GM04504 (cell line): ENCODE data around the gene SENP7.
"Not testable (repeated sequence)": the region's sequence is repeated elsewhere in the genome, so short reads cannot be mapped to it uniquely, and the experiment has no call there.

Source experiments
- DNase-seq: peaks from one replicate; pipeline ENCODE4 v3.0.0-alpha.2; 2012; ENCODE audit warnings: low read depth

Gene SENP7

DNA sequence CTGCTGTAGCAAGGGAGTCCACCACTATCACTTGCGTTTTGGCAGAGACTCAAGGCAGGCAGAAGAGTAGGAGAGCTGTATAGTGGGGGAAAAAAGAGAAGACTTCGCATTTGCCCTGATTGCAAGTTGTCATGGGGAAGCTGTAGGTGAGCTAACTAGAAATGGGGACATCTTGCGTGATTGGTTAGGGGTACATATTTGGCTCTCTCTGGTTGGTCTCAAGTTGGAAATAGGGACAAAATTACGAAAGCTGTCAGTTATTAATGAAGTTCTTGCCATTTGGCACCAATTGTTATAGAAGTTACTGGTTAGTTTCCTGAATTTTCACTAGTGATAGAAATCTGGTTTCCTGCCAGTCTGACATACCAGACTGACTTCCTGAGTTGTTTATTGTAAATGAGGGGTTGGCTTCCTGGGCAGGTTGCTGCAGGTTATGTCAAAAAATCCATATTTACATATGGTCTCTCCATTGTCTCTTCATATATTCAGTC, 8.2 kb upstream of the SENP7 start:
- DNase-seq, result no peak

GRCh38 chr3:101519685-101520365, 6.8 kb upstream of the SENP7 start:
- no peak for DNase-seq

DNA sequence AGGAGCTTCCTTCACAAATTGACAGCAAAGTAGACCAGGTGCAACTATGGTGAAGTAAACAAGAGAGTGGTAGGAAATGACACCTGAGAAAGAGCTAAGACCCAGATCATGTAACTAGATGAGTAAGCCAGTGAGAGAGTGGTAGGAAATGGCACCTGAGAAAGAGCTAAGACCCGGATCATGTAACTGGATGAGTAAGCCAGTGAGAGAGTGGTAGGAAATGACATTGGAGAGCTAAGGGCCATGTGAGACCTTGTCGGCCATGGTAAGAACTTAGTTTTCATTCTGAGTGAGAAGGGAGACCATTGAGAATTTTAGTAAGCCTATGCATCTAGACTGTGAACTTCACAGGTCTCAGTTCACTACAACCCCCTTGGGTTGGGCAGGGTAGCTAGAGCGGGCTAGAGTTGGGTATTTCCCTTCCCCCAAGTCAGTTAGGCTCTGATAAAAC, 5.4 kb upstream of the SENP7 start:
- no peak for DNase-seq

DNA sequence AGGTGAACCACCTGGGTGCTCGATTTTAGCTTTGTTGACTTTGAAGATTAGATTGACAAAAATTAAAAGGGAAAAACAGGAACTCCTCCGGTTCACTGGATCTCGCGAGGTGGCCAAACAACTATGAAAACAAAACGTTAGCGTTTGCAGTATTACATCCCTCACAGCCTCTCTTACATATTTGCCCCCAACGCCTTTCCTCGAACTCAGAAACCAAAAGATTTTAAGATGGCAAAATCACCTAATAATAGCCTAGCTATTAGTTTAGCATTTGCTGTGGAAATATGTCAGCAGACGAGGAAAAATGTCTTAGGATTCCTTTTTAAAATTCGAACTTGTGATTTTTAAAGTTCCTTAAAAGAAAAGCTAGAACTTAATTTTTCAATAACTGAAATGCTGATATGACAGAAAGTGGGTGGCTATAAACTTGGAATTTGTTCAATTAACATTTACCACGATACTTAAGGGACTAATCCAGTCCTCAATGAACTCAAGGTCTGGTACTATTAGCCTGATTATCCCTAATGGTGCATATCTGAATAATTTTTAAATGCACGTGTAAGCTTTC, 491 bp upstream of the SENP7 start:
- DNase-seq, result no peak

DNA sequence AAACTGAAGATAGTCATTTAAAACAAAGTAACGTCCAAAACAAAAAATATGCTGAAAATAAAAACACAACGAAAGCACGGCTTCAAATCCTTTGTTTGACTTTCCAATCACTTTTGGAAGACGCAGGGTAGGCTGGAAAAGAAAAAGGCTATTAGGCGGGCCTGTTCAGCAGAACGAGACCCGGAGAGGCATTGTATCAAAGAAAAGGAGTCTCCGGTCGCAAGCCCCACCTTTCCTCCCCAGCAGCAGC, 691 bp downstream of the SENP7 start:
- DNase-seq, result no peak

DNA sequence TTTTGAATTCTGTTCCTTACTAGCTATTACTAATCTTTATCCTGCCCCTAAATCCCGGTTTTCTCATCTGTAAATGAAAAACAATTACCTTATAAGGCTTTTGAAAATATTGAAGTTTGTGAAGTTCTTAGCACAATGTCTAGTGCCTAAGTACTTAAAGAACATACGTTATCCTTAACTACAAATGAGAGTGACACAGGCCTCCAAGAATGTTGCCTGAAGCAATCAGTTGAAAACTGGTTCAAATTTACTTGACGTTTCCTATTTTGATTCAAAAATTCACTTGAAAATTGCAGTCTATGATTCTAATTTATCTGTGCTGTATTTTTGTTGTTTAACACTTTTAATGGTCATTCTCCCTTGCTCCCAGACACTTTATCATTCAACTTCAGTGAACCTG, 3.2 kb downstream of the SENP7 start:
- DNase-seq, result no peak

GRCh38 chr3:101509281-101509680, 3.7 kb downstream of the SENP7 start:
- DNase-seq, result no peak

- DNase-seq, result no peak
Observed at GRCh38 chr3:101501783-101502182, 11.2 kb downstream of the SENP7 start.

GRCh38 chr3:101500208-101500607, 12.8 kb downstream of the SENP7 start:
- DNase-seq, result no peak

GRCh38 chr3:101497803-101498202, 15.2 kb downstream of the SENP7 start:
- DNase-seq, result no peak

DNA sequence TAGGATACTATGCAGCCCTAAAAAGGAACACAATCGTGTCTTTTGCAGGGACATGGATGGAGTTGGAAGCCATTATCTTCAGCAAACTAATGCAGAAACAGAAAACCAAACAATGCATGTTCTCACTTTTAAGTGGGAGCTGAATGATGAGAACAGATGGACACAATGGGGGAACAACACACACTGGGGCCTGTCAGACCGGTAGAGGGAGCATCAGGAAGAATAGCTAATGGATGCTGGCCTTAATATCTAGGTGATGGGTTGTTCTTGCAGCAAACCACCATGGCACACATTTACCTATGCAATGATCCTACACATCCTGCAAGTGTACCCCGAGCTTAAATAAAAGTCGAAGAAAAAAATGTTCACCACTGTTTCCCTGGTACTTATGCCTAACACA, 17.5 kb downstream of the SENP7 start:
- DNase-seq, result no peak

GRCh38 chr3:101484805-101485620, 28.0 kb downstream of the SENP7 start:
- DNase-seq, result no peak

GRCh38 chr3:101478980-101479379, 34.0 kb downstream of the SENP7 start:
- DNase-seq, result no peak

GRCh38 chr3:101474841-101475552, 38.0 kb downstream of the SENP7 start:
- DNase-seq, result not testable (repeated sequence)

DNA sequence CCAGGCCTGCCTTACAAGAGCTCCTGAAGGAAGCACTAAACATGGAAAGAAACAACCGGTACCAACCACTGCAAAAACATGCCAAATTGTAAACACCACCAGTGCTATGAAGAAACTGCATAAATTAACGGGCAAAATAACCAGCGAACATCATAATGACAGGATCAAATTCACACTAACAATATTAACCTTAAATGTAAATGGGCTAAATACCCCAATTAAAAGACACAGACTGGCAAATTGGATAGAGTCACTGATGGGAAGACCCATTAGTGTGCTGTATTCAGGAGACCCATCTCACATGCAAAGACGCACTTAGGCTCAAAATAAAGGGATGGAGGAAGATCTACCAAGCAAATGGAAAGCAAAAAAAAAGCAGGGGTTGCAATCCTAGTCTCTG, 44.3 kb downstream of the SENP7 start:
- DNase-seq, result not testable (repeated sequence)

DNA sequence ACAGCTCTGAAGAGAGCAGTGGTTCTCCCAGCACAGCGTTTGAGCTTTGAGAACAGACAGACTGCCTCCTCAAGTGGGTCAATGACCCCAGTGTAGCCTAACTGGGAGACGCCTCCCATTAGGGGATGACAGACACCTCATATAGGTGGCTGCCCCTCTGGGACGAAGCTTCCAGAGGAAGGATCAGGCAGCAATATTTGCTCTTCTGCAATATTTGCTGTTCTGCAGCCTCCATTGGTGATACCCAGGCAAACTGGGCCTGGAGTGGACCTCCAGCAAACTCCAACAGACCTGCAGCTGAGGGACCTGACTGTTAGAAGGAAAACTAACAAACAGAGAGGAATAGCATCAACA, 45.7 kb downstream of the SENP7 start:
- DNase-seq, result not testable (repeated sequence)

GRCh38 chr3:101466465-101467309, 46.3 kb downstream of the SENP7 start:
- no peak for DNase-seq

DNA sequence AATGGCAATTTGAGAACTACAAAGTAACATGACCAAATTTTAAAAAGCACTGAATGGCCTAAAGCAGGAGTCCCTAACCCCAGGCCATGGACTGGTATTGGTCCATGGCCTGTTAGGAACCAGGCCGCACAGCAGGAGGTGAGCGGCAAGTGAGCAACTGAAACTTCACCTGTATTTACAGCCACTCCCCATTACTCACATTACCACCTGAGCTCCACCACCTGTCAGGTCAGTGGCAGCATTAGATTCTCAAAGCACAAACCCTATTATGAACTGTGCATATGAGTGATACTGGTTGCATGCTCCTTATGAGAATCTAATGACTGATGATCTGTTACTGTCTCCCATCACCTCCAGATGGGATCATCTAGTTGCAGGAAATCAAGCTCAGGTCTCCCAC, 48.8 kb downstream of the SENP7 start:
- DNase-seq, result no peak

DNA sequence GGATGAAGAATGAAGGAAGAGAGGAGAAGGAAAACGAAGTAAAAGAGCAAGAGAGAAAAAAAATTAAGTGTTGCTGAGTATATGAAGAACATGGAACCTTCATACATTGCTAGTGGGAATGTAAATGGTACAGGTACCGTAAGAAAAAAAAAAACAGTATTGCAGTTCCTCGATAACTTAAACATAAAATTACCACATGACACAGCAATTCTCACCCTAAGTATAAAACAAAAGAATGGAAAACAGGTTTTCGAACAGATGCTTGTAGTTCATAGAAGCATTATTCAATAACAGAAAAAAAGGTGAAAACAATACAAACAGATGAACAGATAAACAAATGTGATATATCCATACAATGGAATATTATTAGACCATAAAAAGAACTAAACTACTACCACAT, 51.6 kb downstream of the SENP7 start:
- DNase-seq, result no peak

GRCh38 chr3:101458387-101458786, 54.6 kb downstream of the SENP7 start:
- no peak for DNase-seq

GRCh38 chr3:101454629-101455028, 58.4 kb downstream of the SENP7 start:
- no peak for DNase-seq

GRCh38 chr3:101453961-101454360, 59.1 kb downstream of the SENP7 start:
- no peak for DNase-seq
